ENCODE results near the gene PARG.
"Not testable (repeated sequence)": the region's sequence is repeated elsewhere in the genome, so short reads cannot be mapped to it uniquely, and the experiment has no call there.

Gene PARG

GRCh38 chr10:49941447-49942338 lies at the start of gene PARG, which contains the start of gene TIMM23B:
Gene PARG (minus strand): TSS chr10:49942027. CDS start chr10:49941725, 302 bp downstream.
Gene TIMM23B (plus strand): TSS chr10:49942053. CDS start chr10:49942195, 142 bp downstream.
- DNase-seq (ENCODE audit: low read depth): peak; percentile 87

GRCh38 chr10:49988376-49988775 lies 46.5 kb upstream of the PARG start, which contains the start of gene AGAP6:
Gene AGAP6 (plus strand): TSS chr10:49988406. CDS start chr10:49988716, 310 bp downstream.
- DNase-seq (ENCODE audit: low read depth): not testable (repeated sequence)

GRCh38 chr10:49987207-49987606 lies 45.4 kb upstream of the PARG start:
- DNase-seq (ENCODE audit: low read depth): not testable (repeated sequence)

- DNase-seq (ENCODE audit: low read depth): not testable (repeated sequence)
Observed at GRCh38 chr10:49977756-49978155, 35.9 kb upstream of the PARG start.

- peak; percentile 33 for DNase-seq (ENCODE audit: low read depth)
Observed at GRCh38 chr10:49972094-49972493, 30.3 kb upstream of the PARG start.

GRCh38 chr10:49971466-49971865 lies 29.6 kb upstream of the PARG start:
- DNase-seq (ENCODE audit: low read depth): not testable (repeated sequence)

- DNase-seq (ENCODE audit: low read depth): not testable (repeated sequence)
Observed at GRCh38 chr10:49970331-49970857, 28.6 kb upstream of the PARG start.

- peak; percentile 24 for DNase-seq (ENCODE audit: low read depth)
Observed at GRCh38 chr10:49953122-49953521, 11.3 kb upstream of the PARG start.

- DNase-seq (ENCODE audit: low read depth): not testable (repeated sequence)
Observed at GRCh38 chr10:49952006-49952405, 10.2 kb upstream of the PARG start.

GRCh38 chr10:49948737-49949136 lies 6.9 kb upstream of the PARG start:
- not testable (repeated sequence) for DNase-seq (ENCODE audit: low read depth)

GRCh38 chr10:49948142-49948541 lies 6.3 kb upstream of the PARG start:
- DNase-seq (ENCODE audit: low read depth): not testable (repeated sequence)

GRCh38 chr10:49943607-49944006 lies 1.8 kb upstream of the PARG start:
- DNase-seq (ENCODE audit: low read depth): not testable (repeated sequence)

GRCh38 chr10:49942339-49942705 lies 495 bp upstream of the PARG start:
- peak; percentile 28 for DNase-seq (ENCODE audit: low read depth)

GRCh38 chr10:49931959-49932728 lies 9.7 kb downstream of the PARG start:
- DNase-seq (ENCODE audit: low read depth): not testable (repeated sequence)

GRCh38 chr10:49931276-49931675 lies 10.6 kb downstream of the PARG start:
- not testable (repeated sequence) for DNase-seq (ENCODE audit: low read depth)

GRCh38 chr10:49923572-49923971 lies 18.3 kb downstream of the PARG start:
- not testable (repeated sequence) for DNase-seq (ENCODE audit: low read depth)

- not testable (repeated sequence) for DNase-seq (ENCODE audit: low read depth)
Observed at GRCh38 chr10:49922041-49922440, 19.8 kb downstream of the PARG start.

- DNase-seq (ENCODE audit: low read depth): peak; percentile 31
Observed at GRCh38 chr10:49917927-49918326, 23.9 kb downstream of the PARG start.

- not testable (repeated sequence) for DNase-seq (ENCODE audit: low read depth)
Observed at GRCh38 chr10:49916451-49916850, 25.4 kb downstream of the PARG start.

- not testable (repeated sequence) for DNase-seq (ENCODE audit: low read depth)
Observed at GRCh38 chr10:49910295-49910694, 31.5 kb downstream of the PARG start.

GRCh38 chr10:49908290-49909080 lies 33.3 kb downstream of the PARG start:
- not testable (repeated sequence) for DNase-seq (ENCODE audit: low read depth)
